Endothelial cell of umbilical vein (primary cell): Measurements from ENCODE around the gene MACROD2. TPM values are rescaled to one million over a fixed set of nuclear protein-coding genes. Genes with fewer than 3 reads are reported as not detected.

ENCODE experiments used
- BruUV-seq: library from RNA; stranded (reverse); fragments of 400-500 nt; replicated peaks from 2 replicates; lab custom pipeline; 2021; lab: Mats Ljungman, UMichigan
- CTCF ChIA-PET: fragments of 300-600, 350-600 bp; sonication (Branson Sonifier 250); formaldehyde crosslinking; loops from one replicate; lab custom pipeline; 2021; ENCODE audit warnings: antibody characterized with exemption, inconsistent platforms; lab: Charles Lee
- POLR2A ChIA-PET: fragments of 300-600, 350-600 bp; sonication (Branson Sonifier 250); formaldehyde crosslinking; loops from one replicate; lab custom pipeline; 2021; ENCODE audit warnings: antibody characterized with exemption, inconsistent platforms; lab: Charles Lee
- DNase-seq: peaks from one replicate; pipeline ENCODE4 v3.0.0-alpha.2; 2011; ENCODE audit warnings: low read depth, low spot score
- FAIRE-seq: peaks from 2 replicates; lab custom pipeline; 2011; peaks lifted over from hg19 to GRCh38; lab: Jason Lieb, UNC
- H2AFZ ChIP-seq: 2 replicates; pipeline ENCODE4 v1.6.0; 2012; ENCODE audit warnings: low read depth, low read length, control low read depth, inconsistent platforms
- H3K27ac ChIP-seq: 2 replicates; pipeline ENCODE4 v1.5.1; 2011; ENCODE audit warnings: low read depth, mild to moderate bottlenecking, control low read depth, low read length, moderate library complexity; ENCODE audit not compliant: insufficient read depth
- H3K27me3 ChIP-seq, 2 experiments: 2 replicates each; pipeline versions ENCODE4 v1.6.0 to v1.6.1; 2011; ENCODE audit warnings: low read length in 2 of 2, mixed read lengths in 1 of 2; ENCODE audit not compliant: control insufficient read depth in 2 of 2, insufficient read depth in 2 of 2
- H3K36me3 ChIP-seq, 2 experiments: 2 replicates in 1 of 2; 3 replicates in 1 of 2; pipeline ENCODE4 v1.5.1; 2011; ENCODE audit warnings: low read length in 2 of 2, mild to moderate bottlenecking in 1 of 2, moderate library complexity in 1 of 2; ENCODE audit not compliant: control insufficient read depth in 2 of 2, insufficient read depth in 2 of 2; ENCODE audit errors: extremely low read depth in 1 of 2
- H3K4me1 ChIP-seq: 3 replicates; pipeline ENCODE4 v1.5.1; 2011; ENCODE audit warnings: mild to moderate bottlenecking, low read length; ENCODE audit not compliant: control insufficient read depth, insufficient read depth; ENCODE audit errors: extremely low read depth
- H3K4me2 ChIP-seq: 2 replicates; pipeline ENCODE4 v1.6.1; 2011; ENCODE audit warnings: low read length, control low read depth, mixed read lengths; ENCODE audit not compliant: insufficient read depth
- H3K4me3 ChIP-seq, 3 experiments: fragments of 200-600 bp in 1 of 3; sonication (generic), shearing (Covaris generic) in 1 of 3; replicated peaks in 1 of 3; 2 replicates each; pipeline ENCODE4 v1.5.1; 2011 to 2016; ENCODE audit warnings: control low read depth in 3 of 3, low read length in 3 of 3, mild to moderate bottlenecking in 2 of 3, inconsistent platforms in 1 of 3, low read depth in 1 of 3, moderate library complexity in 1 of 3; ENCODE audit not compliant: insufficient read depth in 1 of 3
- H3K79me2 ChIP-seq: 2 replicates; pipeline ENCODE4 v1.6.0; 2012; ENCODE audit warnings: low read length, inconsistent platforms; ENCODE audit not compliant: control insufficient read depth, insufficient read depth
- H3K9ac ChIP-seq: replicated peaks from 2 replicates; pipeline ENCODE3; 2011; ENCODE audit warnings: low read length, control low read depth; ENCODE audit not compliant: insufficient read depth; ENCODE audit errors: extremely low read depth
- H3K9me1 ChIP-seq: replicated peaks from 3 replicates; pipeline ENCODE4 v1.6.0; 2011; ENCODE audit warnings: mild to moderate bottlenecking, low read length; ENCODE audit not compliant: control insufficient read depth, insufficient read depth; ENCODE audit errors: extremely low read depth
- H3K9me3 ChIP-seq: replicated peaks from 2 replicates; pipeline ENCODE4 v1.5.1; 2012; ENCODE audit warnings: low read length, inconsistent platforms; ENCODE audit not compliant: control insufficient read depth, insufficient read depth
- H4K20me1 ChIP-seq: replicated peaks from 2 replicates; pipeline ENCODE3; 2011; ENCODE audit warnings: mild to moderate bottlenecking, low read length; ENCODE audit not compliant: control insufficient read depth, insufficient read depth; ENCODE audit errors: extremely low read depth
- EZH2 ChIP-seq: IDR thresholded peaks from 2 replicates; pipeline ENCODE4 v1.6.1; 2012; ENCODE audit warnings: borderline replicate concordance, low read depth, mild to moderate bottlenecking, moderate library complexity, low read length, inconsistent platforms; ENCODE audit not compliant: severe bottlenecking
- FOS ChIP-seq: IDR thresholded peaks from 2 replicates; pipeline ENCODE4 v1.6.1; 2011; ENCODE audit warnings: mild to moderate bottlenecking, low read length, moderate library complexity, borderline replicate concordance; ENCODE audit not compliant: insufficient read depth
- GATA2 ChIP-seq: IDR thresholded peaks from 2 replicates; pipeline ENCODE4 v1.7.0; 2011; ENCODE audit warnings: low read depth, mild to moderate bottlenecking, moderate library complexity, mixed read lengths, low read length; ENCODE audit not compliant: insufficient read length, insufficient read depth
- JUN ChIP-seq: IDR thresholded peaks from 2 replicates; pipeline ENCODE4 v1.6.1; 2011; ENCODE audit warnings: borderline replicate concordance, low read depth; ENCODE audit not compliant: insufficient read length, insufficient read depth
- MYC ChIP-seq: IDR thresholded peaks from one replicate; pipeline ENCODE4 v1.6.1; 2011; ENCODE audit warnings: mild to moderate bottlenecking, low read depth, low read length
- POLR2A ChIP-seq: IDR thresholded peaks from 2 replicates; pipeline ENCODE4 v1.6.1; 2012; ENCODE audit warnings: low read depth, mild to moderate bottlenecking, control low read depth, low read length
- POLR2AphosphoS5 ChIP-seq: IDR thresholded peaks from 2 replicates; pipeline ENCODE4 v1.6.1; 2012; ENCODE audit warnings: low read depth, mild to moderate bottlenecking, control low read depth, low read length, moderate library complexity; ENCODE audit not compliant: insufficient read depth
- dilution Hi-C: fragments of 300-500 bp; cut with MboI; formaldehyde crosslinking; loops from one replicate; pipeline ENCODE4 v1.15.0; 2019; ENCODE audit warnings: low sequenced_read_pairs; ENCODE audit not compliant: extremely low pct_ligation_motif_present
- intact Hi-C: fragments of 100-400 bp; cut with micrococcal nuclease; formaldehyde crosslinking; loops from one replicate; pipeline ENCODE4 v1.10.0; 2022
- polyA plus RNA-seq, 4 experiments: library from polyadenylated mRNA; depleted of rRNA in 3 of 4; stranded (reverse) in 3 of 4; unstranded in 1 of 4; fragments of >200 nt; gene quantifications; 2 replicates each; pipeline versions ENCODE4 v1.2.1 to v1.2.3, GENCODE V29; 2011 to 2012; ENCODE audit warnings: missing spikeins in 1 of 4
- total RNA-seq: library from RNA; stranded (reverse); gene quantifications from 2 replicates; pipeline ENCODE4 v1.2.3, GENCODE V29; 2021
- TF ChIP-seq, protein P1 (sequence below), 2 donors: IDR thresholded peaks; 1 replicate in 1 of 2; 2 replicates in 1 of 2; pipeline ENCODE4 v1.5.1; 2011; ENCODE audit warnings: low read length in 2 of 2, mild to moderate bottlenecking in 2 of 2, moderate library complexity in 2 of 2, control low read depth in 1 of 2, inconsistent platforms in 1 of 2, low read depth in 1 of 2; ENCODE audit not compliant: insufficient read depth in 1 of 2; ENCODE audit errors: extremely low read depth in 1 of 2
- TF ChIP-seq, protein P2 (sequence below): IDR thresholded peaks from 2 replicates; pipeline ENCODE4 v1.6.1; 2011; ENCODE audit not compliant: insufficient read depth, insufficient read length

MACROD2 gene
- total and polyA plus RNA-seq, 2 donors (not counting 3 experiments of a cell fraction or from before 2014, with no cell fraction given): 0.11 to 0.73 TPM

GRCh38 chr20:15399781-15400180, 1404.5 kb downstream of the MACROD2 start:
- ChIA-PET CTCF (no interaction called here), POLR2A (no interaction called here)
- Histone ChIP-seq H3K9me3 (no peaks in the 10 kb centered on the region), H3K27ac (no peak overlapping the region), H4K20me1 (no peaks in the 10 kb centered on the region), H3K9me1 (no peaks in the 10 kb centered on the region), H3K36me3 (no peaks in the 10 kb centered on the region), H3K79me2 (no peaks in the 10 kb centered on the region), H3K4me2 (no peak overlapping the region), H2AFZ (no peak overlapping the region), H3K9ac (no peak overlapping the region), H3K27me3 (no peaks in the 10 kb centered on the region), H3K4me3 (no peak overlapping the region), H3K4me1 (no peaks in the 10 kb centered on the region)
- FAIRE-seq (no peak), DNase-seq (no peak)
- no TSS peak for BruUV-seq
- intact Hi-C loops: loop anchor here (10.0 kb wide), 1 partner anchor 75 kb away; no protein-coding TSS in a partner anchor
- TF ChIP-seq POLR2A: no peak
- dilution Hi-C loops: no loop called here

DNA sequence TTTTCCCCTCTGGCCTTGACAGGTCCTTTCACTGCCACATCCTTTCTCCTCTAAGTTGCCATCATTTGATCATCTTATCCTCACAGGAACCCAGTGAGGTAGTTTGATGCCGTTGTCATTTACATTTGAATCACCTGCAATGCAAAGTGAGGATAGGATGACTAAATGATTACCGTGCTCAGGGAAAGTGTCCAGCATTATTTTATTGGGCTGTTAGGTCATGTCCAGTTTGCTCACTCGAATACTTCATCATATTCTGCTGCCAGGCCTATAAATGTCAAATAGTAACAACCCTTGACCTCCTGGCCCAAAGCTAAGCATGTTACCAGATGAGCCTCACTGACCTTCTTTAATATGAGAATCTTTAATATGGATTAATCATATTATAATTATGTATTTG, 1410.8 kb downstream of the MACROD2 start:
- no peaks in the 10 kb centered on the region for H3K9me1 ChIP-seq
- intact Hi-C loops (loop anchor here (10.0 kb wide), 1 partner anchor 69 kb away; no protein-coding TSS in a partner anchor), dilution Hi-C loops (no loop called here)
- H2AFZ ChIP-seq: no peak overlapping the region
- H3K9me3 ChIP-seq: no peaks in the 10 kb centered on the region
- DNase-seq (no peak), FAIRE-seq (no peak)
- no peaks in the 10 kb centered on the region for H3K79me2 ChIP-seq
- ChIA-PET CTCF (no interaction called here), POLR2A (no interaction called here)
- no peaks in the 10 kb centered on the region for H3K36me3 ChIP-seq
- TF ChIP-seq GATA2: no peak
- TF ChIP-seq, protein P1, sequence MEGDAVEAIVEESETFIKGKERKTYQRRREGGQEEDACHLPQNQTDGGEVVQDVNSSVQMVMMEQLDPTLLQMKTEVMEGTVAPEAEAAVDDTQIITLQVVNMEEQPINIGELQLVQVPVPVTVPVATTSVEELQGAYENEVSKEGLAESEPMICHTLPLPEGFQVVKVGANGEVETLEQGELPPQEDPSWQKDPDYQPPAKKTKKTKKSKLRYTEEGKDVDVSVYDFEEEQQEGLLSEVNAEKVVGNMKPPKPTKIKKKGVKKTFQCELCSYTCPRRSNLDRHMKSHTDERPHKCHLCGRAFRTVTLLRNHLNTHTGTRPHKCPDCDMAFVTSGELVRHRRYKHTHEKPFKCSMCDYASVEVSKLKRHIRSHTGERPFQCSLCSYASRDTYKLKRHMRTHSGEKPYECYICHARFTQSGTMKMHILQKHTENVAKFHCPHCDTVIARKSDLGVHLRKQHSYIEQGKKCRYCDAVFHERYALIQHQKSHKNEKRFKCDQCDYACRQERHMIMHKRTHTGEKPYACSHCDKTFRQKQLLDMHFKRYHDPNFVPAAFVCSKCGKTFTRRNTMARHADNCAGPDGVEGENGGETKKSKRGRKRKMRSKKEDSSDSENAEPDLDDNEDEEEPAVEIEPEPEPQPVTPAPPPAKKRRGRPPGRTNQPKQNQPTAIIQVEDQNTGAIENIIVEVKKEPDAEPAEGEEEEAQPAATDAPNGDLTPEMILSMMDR (IDR thresholded peaks at IDR 0.05; ENCODE audit: extremely low read depth in 1 of 2, insufficient read depth in 1 of 2, low read depth in 1 of 2, low read length in 2 of 2): no peak
- no peak for TF ChIP-seq POLR2AphosphoS5
- no peak for TF ChIP-seq POLR2A
- TF ChIP-seq FOS: no peak
- no peak for TF ChIP-seq EZH2
- TF ChIP-seq MYC: no peak
- TF ChIP-seq JUN: no peak
- TF ChIP-seq, protein P2, sequence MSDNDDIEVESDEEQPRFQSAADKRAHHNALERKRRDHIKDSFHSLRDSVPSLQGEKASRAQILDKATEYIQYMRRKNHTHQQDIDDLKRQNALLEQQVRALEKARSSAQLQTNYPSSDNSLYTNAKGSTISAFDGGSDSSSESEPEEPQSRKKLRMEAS: no peak
- H3K27ac ChIP-seq: no peak overlapping the region
- no peak overlapping the region for H3K4me3 ChIP-seq
- H3K9ac ChIP-seq: no peak overlapping the region
- H4K20me1 ChIP-seq: no peaks in the 10 kb centered on the region
- H3K4me2 ChIP-seq: no peak overlapping the region
- no peaks in the 10 kb centered on the region for H3K27me3 ChIP-seq
- no TSS peak for BruUV-seq
- no peaks in the 10 kb centered on the region for H3K4me1 ChIP-seq
